Kidney (tissue), 14 donors: ENCODE data around the gene SPTBN5. TPM values are rescaled to one million over a fixed set of nuclear protein-coding genes. Genes with fewer than 3 reads are reported as not detected.

ENCODE experiments used
- DNase-seq, 5 donors: peaks; one replicate each; pipeline ENCODE4 v3.0.0-alpha.2; 2013 to 2020
- FAIRE-seq: peaks from 2 replicates; lab custom pipeline; 2012; peaks lifted over from hg19 to GRCh38; lab: Jason Lieb, UNC
- H3K27ac ChIP-seq, 2 donors: one replicate each; pipeline ENCODE4 v1.7.0; 2013; ENCODE audit warnings: low read depth in 2 of 2, low read length in 2 of 2, inconsistent platforms in 1 of 2
- H3K27me3 ChIP-seq: one replicate; pipeline ENCODE4 v1.7.1; 2013; ENCODE audit warnings: low read length, inconsistent platforms; ENCODE audit not compliant: control insufficient read depth, insufficient read depth
- H3K36me3 ChIP-seq, 3 donors: one replicate each; pipeline versions ENCODE4 v1.7.0 to v1.7.1; 2013; ENCODE audit warnings: low read length in 3 of 3, control low read depth in 1 of 3, inconsistent platforms in 1 of 3; ENCODE audit not compliant: insufficient read depth in 3 of 3, control insufficient read depth in 2 of 3
- H3K4me1 ChIP-seq, 3 donors: one replicate each; pipeline versions ENCODE4 v1.7.0 to v1.7.1; 2013; ENCODE audit warnings: low read length in 3 of 3, inconsistent platforms in 1 of 3, low read depth in 1 of 3; ENCODE audit not compliant: control insufficient read depth in 2 of 3, insufficient read depth in 2 of 3
- H3K4me3 ChIP-seq, 3 donors: one replicate each; pipeline versions ENCODE4 v1.7.0 to v1.8.1; 2013; ENCODE audit warnings: low read length in 3 of 3, control low read depth in 1 of 3, inconsistent platforms in 1 of 3
- H3K9ac ChIP-seq, 3 donors: one replicate each; pipeline versions ENCODE4 v1.7.0 to v1.7.1; 2013; ENCODE audit warnings: low read length in 3 of 3, control low read depth in 1 of 3, inconsistent platforms in 1 of 3
- H3K9me3 ChIP-seq, 3 donors: one replicate each; pipeline versions ENCODE4 v1.7.0 to v1.7.1; 2013; ENCODE audit warnings: low read length in 3 of 3, control low read depth in 1 of 3, inconsistent platforms in 1 of 3; ENCODE audit not compliant: control insufficient read depth in 2 of 3, insufficient read depth in 1 of 3
- intact Hi-C: fragments of 100-400 bp; cut with DNase I; formaldehyde crosslinking; loops from one replicate; pipeline ENCODE4 v1.11.1; 2022
- polyA plus RNA-seq: library from polyadenylated mRNA; stranded (reverse); fragments of 350-450 nt; fragmentation: Illumina TruSeq; extraction: RNeasy Lipid Tissue Mini Kit (QIAGEN cat#74804); gene quantifications from one replicate; pipeline ENCODE4 v1.2.3, GENCODE V29; 2014; ENCODE audit warnings: low read depth, low replicate concordance; ENCODE audit not compliant: insufficient read depth
- total RNA-seq: library from RNA; stranded (reverse); fragmentation: NEBNext Ultra II Directional; extraction: Animal tissue kit (Norgen Biotek cat#: 25700); gene quantifications from one replicate; pipeline ENCODE4 v1.2.1, GENCODE V29; 2021
- TF ChIP-seq, protein P1 (sequence below): IDR thresholded peaks from 3 replicates; pipeline ENCODE4 v1.5.1; 2012; ENCODE audit warnings: mild to moderate bottlenecking, moderate library complexity, borderline replicate concordance; ENCODE audit not compliant: insufficient read depth; ENCODE audit errors: extremely low read depth
- donor health status: control.
- donor health status: control.
- donor health status: control.
- donor health status: control.
- donor health status: control.
- donor health status: DM: yes; HTN: yes; CAD: no.
- donor health status: Normal renal cell carcinoma (clear cell type).

SPTBN5 gene
- total and polyA plus RNA-seq, 2 donors from 2014 or later, result 1.2 to 2.6 TPM

GRCh38 chr15:41896566-41896965, 2.7 kb upstream of the SPTBN5 start:
- no peaks in the 10 kb centered on the region for H3K9me3 ChIP-seq
- H3K4me3 ChIP-seq, result no peak overlapping the region
- FAIRE-seq, result no peak
- H3K36me3 ChIP-seq, result peaks cover 0 to 6% (median 2%) of the 10 kb centered on the region in 3 donors
- no peaks in the 10 kb centered on the region for H3K27me3 ChIP-seq
- TF ChIP-seq, protein P1, sequence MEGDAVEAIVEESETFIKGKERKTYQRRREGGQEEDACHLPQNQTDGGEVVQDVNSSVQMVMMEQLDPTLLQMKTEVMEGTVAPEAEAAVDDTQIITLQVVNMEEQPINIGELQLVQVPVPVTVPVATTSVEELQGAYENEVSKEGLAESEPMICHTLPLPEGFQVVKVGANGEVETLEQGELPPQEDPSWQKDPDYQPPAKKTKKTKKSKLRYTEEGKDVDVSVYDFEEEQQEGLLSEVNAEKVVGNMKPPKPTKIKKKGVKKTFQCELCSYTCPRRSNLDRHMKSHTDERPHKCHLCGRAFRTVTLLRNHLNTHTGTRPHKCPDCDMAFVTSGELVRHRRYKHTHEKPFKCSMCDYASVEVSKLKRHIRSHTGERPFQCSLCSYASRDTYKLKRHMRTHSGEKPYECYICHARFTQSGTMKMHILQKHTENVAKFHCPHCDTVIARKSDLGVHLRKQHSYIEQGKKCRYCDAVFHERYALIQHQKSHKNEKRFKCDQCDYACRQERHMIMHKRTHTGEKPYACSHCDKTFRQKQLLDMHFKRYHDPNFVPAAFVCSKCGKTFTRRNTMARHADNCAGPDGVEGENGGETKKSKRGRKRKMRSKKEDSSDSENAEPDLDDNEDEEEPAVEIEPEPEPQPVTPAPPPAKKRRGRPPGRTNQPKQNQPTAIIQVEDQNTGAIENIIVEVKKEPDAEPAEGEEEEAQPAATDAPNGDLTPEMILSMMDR, result no peak
- peak in 1 of 5 donors; percentile 46 for DNase-seq
- H3K4me1 ChIP-seq, result peaks cover 0 to 28% (median 17%) of the 10 kb centered on the region in 3 donors
- intact Hi-C loops, result no loop called here
- no peak overlapping the region for H3K27ac ChIP-seq
- H3K9ac ChIP-seq, result no peak overlapping the region

GRCh38 chr15:41895957-41896356, 2.1 kb upstream of the SPTBN5 start:
- no peaks in the 10 kb centered on the region for H3K27me3 ChIP-seq
- H3K36me3 ChIP-seq, result peaks cover 0 to 6% (median 2%) of the 10 kb centered on the region in 3 donors
- no peaks in the 10 kb centered on the region for H3K9me3 ChIP-seq
- H3K4me3 ChIP-seq, result no peak overlapping the region
- H3K9ac ChIP-seq, result no peak overlapping the region
- TF ChIP-seq, protein P1, result no peak
- no peak overlapping the region for H3K27ac ChIP-seq
- DNase-seq (peak in 1 of 5 donors; percentile 10), FAIRE-seq (no peak)
- peaks cover 0 to 30% (median 17%) of the 10 kb centered on the region in 3 donors for H3K4me1 ChIP-seq
- intact Hi-C loops, result no loop called here

DNA sequence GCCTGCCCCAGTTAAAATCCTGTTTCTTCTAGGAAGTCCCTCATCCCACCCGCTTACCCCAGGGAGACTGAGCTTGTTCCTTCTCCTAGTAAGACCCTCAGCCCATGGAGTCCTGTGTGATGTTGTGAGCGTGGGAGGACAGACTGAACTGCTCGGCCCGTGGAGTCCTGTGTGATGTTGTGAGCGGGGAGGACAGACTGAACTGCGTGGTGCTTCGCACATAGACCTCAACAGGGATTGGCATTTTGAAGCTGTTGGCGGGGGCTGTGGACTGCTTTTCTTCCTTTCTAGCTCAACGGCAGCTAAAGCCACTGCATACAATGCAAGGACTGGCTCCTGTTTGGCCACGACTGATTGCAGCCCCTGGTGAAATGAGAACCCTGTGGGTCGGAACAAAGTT, 1.6 kb upstream of the SPTBN5 start:
- Histone ChIP-seq H3K4me1 (peaks cover 0 to 30% (median 19%) of the 10 kb centered on the region in 3 donors), H3K4me3 (no peak overlapping the region), H3K27ac (peak overlapping the region in 1 of 2 donors; percentile 67), H3K36me3 (peaks cover 0 to 2% (median 2%) of the 10 kb centered on the region in 3 donors), H3K27me3 (no peaks in the 10 kb centered on the region), H3K9me3 (no peaks in the 10 kb centered on the region), H3K9ac (no peak overlapping the region)
- TF ChIP-seq, protein P1, result no peak
- intact Hi-C loops, result no loop called here
- DNase-seq (no peak), FAIRE-seq (no peak)
